NCI-H2196 (cell line): ENCODE data around the gene MBOAT2.
A peak's percentile ranks its signal among the peaks of the same experiment; 100 is the strongest.
"Not testable (repeated sequence)": the region's sequence is repeated elsewhere in the genome, so short reads cannot be mapped to it uniquely, and the experiment has no call there.

Experiments
- DNase-seq: peaks from one replicate; lab custom pipeline; 2025; ENCODE audit not compliant: unreplicated experiment; lab: John Stamatoyannopoulos, UW

MBOAT2 gene

GRCh38 chr2:8903924-8904323 lies 99.6 kb downstream of the MBOAT2 start:
- DNase-seq, result not testable (repeated sequence)

GRCh38 chr2:8902757-8903156 lies 100.7 kb downstream of the MBOAT2 start:
- not testable (repeated sequence) for DNase-seq

GRCh38 chr2:8897206-8897605 lies 106.3 kb downstream of the MBOAT2 start:
- not testable (repeated sequence) for DNase-seq

- DNase-seq, result not testable (repeated sequence)
Measured at GRCh38 chr2:8896671-8897070, 106.8 kb downstream of the MBOAT2 start.

GRCh38 chr2:8895087-8895912 lies 108.2 kb downstream of the MBOAT2 start:
- DNase-seq, result not testable (repeated sequence)

GRCh38 chr2:8893978-8894820 lies 109.3 kb downstream of the MBOAT2 start:
- DNase-seq, result no peak

- no peak for DNase-seq
Measured at GRCh38 chr2:8893474-8893873, 110.0 kb downstream of the MBOAT2 start.

- no peak for DNase-seq
Measured at GRCh38 chr2:8892111-8892510, 111.4 kb downstream of the MBOAT2 start.

GRCh38 chr2:8889978-8890377 lies 113.5 kb downstream of the MBOAT2 start:
- no peak for DNase-seq

- no peak for DNase-seq
Measured at GRCh38 chr2:8888963-8889362, 114.5 kb downstream of the MBOAT2 start.

GRCh38 chr2:8886876-8887275 lies 116.6 kb downstream of the MBOAT2 start:
- no peak for DNase-seq

- DNase-seq, result no peak
Measured at GRCh38 chr2:8886202-8886518, 117.3 kb downstream of the MBOAT2 start.

GRCh38 chr2:8885449-8886201 lies 117.9 kb downstream of the MBOAT2 start:
- no peak for DNase-seq

GRCh38 chr2:8884812-8885211 lies 118.7 kb downstream of the MBOAT2 start:
- DNase-seq, result no peak

- DNase-seq, result no peak
Measured at GRCh38 chr2:8882094-8882493, 121.4 kb downstream of the MBOAT2 start.

GRCh38 chr2:8877894-8878293 lies 125.6 kb downstream of the MBOAT2 start:
- no peak for DNase-seq

GRCh38 chr2:8877332-8877731 lies 126.2 kb downstream of the MBOAT2 start:
- no peak for DNase-seq

- DNase-seq, result no peak
Measured at GRCh38 chr2:8876628-8877027, 126.9 kb downstream of the MBOAT2 start.

- peak; percentile 64 for DNase-seq
Measured at GRCh38 chr2:8872821-8873432, 130.6 kb downstream of the MBOAT2 start.

- DNase-seq, result no peak
Measured at GRCh38 chr2:8870441-8870840, 133.0 kb downstream of the MBOAT2 start.

- no peak for DNase-seq
Measured at GRCh38 chr2:8867363-8867762, 136.1 kb downstream of the MBOAT2 start.
